Smooth muscle cell (in vitro differentiated cells): ENCODE measurements around the gene STT3A. TPM values are rescaled to one million over a fixed set of nuclear protein-coding genes. Genes with fewer than 3 reads are reported as not detected.

ENCODE experiments used
- DNase-seq: peaks from one replicate; lab custom pipeline; 2025; ENCODE audit not compliant: unreplicated experiment; lab: John Stamatoyannopoulos, UW
- H2AFZ ChIP-seq: fragments of 200-600 bp; sonication (generic); 2 replicates; pipeline ENCODE4 v1.6.0; 2016; ENCODE audit warnings: antibody characterized with exemption, low read depth, mild to moderate bottlenecking
- H3F3A ChIP-seq: fragments of 200-600 bp; sonication (generic); 2 replicates; pipeline ENCODE4 v1.6.0; 2017; ENCODE audit warnings: antibody characterized with exemption, low read depth
- H3K27ac ChIP-seq: fragments of 200-600 bp; sonication (generic); 2 replicates; pipeline ENCODE4 v1.5.1; 2016; ENCODE audit warnings: low read depth, mild to moderate bottlenecking
- H3K27me3 ChIP-seq: fragments of 200-600 bp; sonication (generic); 2 replicates; pipeline ENCODE4 v1.6.1; 2016; ENCODE audit warnings: low read depth, mild to moderate bottlenecking
- H3K36me3 ChIP-seq: fragments of 200-600 bp; sonication (generic); 2 replicates; pipeline ENCODE4 v1.5.1; 2016; ENCODE audit warnings: low read depth
- H3K4me1 ChIP-seq: fragments of 200-600 bp; sonication (generic); 2 replicates; pipeline ENCODE4 v1.5.1; 2016; ENCODE audit warnings: low read depth
- H3K4me2 ChIP-seq: fragments of 200-600 bp; sonication (generic); 2 replicates; pipeline ENCODE4 v1.6.0; 2016; ENCODE audit warnings: mild to moderate bottlenecking
- H3K4me3 ChIP-seq: fragments of 200-600 bp; sonication (generic); 2 replicates; pipeline ENCODE4 v1.5.1; 2016; ENCODE audit warnings: mild to moderate bottlenecking
- H3K79me2 ChIP-seq: fragments of 200-600 bp; sonication (generic); 2 replicates; pipeline ENCODE4 v1.6.0; 2016; ENCODE audit warnings: low read depth, mild to moderate bottlenecking
- H3K9ac ChIP-seq: fragments of 200-600 bp; sonication (generic); 2 replicates; pipeline ENCODE4 v1.6.0; 2016; ENCODE audit warnings: low read depth
- H3K9me3 ChIP-seq: fragments of 200-600 bp; sonication (generic); replicated peaks from 2 replicates; pipeline ENCODE4 v1.5.1; 2016; ENCODE audit warnings: low read depth
- H4K20me1 ChIP-seq: fragments of 200-600 bp; sonication (generic); 2 replicates; pipeline ENCODE4 v1.6.0; 2016; ENCODE audit warnings: low read depth
- WGBS: methylation state at CpG from one replicate; pipeline ENCODE4 v1.1.7; 2016; ENCODE audit warnings: low lambda C conversion rate; 5-methylcytosine and 5-hydroxymethylcytosine counted together
- polyA plus RNA-seq: library from polyadenylated mRNA; unstranded; fragments of >200 nt; fragmentation: Nextera tagmentation; extraction: Ambion mirVana; gene quantifications from 2 replicates; pipeline ENCODE4 v1.2.1, GENCODE V29; 2016
- total RNA-seq: library from RNA; depleted of rRNA; stranded (reverse); fragments of >200 nt; gene quantifications from 2 replicates; pipeline ENCODE4 v1.2.3, GENCODE V29; 2014
- TF ChIP-seq, protein P1 (sequence below): fragments of 200-600 bp; sonication (generic); IDR thresholded peaks from 2 replicates; pipeline ENCODE4 v1.5.1; 2017; ENCODE audit warnings: borderline replicate concordance, mild to moderate bottlenecking, antibody characterized with exemption; ENCODE audit not compliant: insufficient read depth, poor library complexity, severe bottlenecking

Gene STT3A
- total and polyA plus RNA-seq, 2 experiments from 2014 or later: 216 to 241 TPM

DNA sequence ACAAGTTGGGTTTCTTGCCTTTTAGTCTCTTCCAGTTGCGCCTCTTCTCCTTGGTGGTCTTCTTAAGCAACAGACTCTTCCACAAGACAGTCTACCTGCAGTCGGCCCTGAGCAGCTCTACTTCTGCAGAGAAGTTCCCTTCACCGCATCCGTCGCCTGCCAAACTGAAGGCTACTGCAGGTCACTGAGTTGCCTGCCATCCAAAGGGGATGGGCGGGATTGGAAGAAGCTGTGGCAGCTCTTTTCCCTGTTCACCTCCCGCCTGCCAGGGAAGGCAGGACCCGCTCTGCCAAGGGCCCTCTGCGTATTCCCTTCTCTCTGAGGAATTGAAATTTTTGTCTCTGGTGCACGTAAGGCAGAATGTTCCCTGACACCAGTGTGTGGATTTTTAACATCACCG lies 9.2 kb upstream of the STT3A start:
- H3K36me3 ChIP-seq: peaks cover 21% of the 10 kb centered on the region
- H2AFZ ChIP-seq: no peak overlapping the region
- H3K4me2 ChIP-seq: no peak overlapping the region
- no peak overlapping the region for H3K9ac ChIP-seq
- H3K79me2 ChIP-seq: no peaks in the 10 kb centered on the region
- DNase-seq: no peak
- no peaks in the 10 kb centered on the region for H4K20me1 ChIP-seq
- no peaks in the 10 kb centered on the region for H3K9me3 ChIP-seq
- H3K4me1 ChIP-seq: no peaks in the 10 kb centered on the region
- H3K27me3 ChIP-seq: no peaks in the 10 kb centered on the region
- no peak overlapping the region for H3K27ac ChIP-seq
- H3F3A ChIP-seq: no peaks in the 10 kb centered on the region
- H3K4me3 ChIP-seq: no peak overlapping the region
- TF ChIP-seq, protein P1, sequence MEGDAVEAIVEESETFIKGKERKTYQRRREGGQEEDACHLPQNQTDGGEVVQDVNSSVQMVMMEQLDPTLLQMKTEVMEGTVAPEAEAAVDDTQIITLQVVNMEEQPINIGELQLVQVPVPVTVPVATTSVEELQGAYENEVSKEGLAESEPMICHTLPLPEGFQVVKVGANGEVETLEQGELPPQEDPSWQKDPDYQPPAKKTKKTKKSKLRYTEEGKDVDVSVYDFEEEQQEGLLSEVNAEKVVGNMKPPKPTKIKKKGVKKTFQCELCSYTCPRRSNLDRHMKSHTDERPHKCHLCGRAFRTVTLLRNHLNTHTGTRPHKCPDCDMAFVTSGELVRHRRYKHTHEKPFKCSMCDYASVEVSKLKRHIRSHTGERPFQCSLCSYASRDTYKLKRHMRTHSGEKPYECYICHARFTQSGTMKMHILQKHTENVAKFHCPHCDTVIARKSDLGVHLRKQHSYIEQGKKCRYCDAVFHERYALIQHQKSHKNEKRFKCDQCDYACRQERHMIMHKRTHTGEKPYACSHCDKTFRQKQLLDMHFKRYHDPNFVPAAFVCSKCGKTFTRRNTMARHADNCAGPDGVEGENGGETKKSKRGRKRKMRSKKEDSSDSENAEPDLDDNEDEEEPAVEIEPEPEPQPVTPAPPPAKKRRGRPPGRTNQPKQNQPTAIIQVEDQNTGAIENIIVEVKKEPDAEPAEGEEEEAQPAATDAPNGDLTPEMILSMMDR: no peak
- WGBS: 95% methylated on average over 11 of the region's 11 CpGs

DNA sequence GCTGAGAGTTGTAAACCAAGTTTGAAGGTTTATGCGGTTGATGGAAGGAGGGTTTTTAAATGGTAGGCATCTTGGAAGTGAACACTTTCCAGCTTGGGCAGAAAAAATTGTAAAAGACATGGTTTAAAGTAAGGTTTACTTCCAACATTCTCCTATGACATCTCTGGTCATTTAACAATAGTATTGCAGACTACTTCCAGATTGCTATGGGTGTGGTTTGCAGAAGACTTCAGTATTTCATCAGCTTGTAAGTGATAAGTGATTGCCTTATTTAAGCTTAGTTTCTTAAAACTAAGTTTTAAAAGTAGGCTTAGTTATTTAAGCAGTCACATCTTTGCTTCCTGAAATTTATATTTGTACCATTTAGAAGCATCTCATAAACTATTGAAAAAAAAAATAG lies 7.2 kb upstream of the STT3A start:
- Histone ChIP-seq H3K27ac (no peak overlapping the region), H3K9me3 (no peaks in the 10 kb centered on the region), H3K79me2 (no peaks in the 10 kb centered on the region), H2AFZ (no peak overlapping the region), H3K4me1 (no peaks in the 10 kb centered on the region), H3K4me3 (no peak overlapping the region), H3K27me3 (no peaks in the 10 kb centered on the region), H3K4me2 (no peak overlapping the region), H3F3A (no peaks in the 10 kb centered on the region), H4K20me1 (no peaks in the 10 kb centered on the region), H3K36me3 (peaks cover 3% of the 10 kb centered on the region), H3K9ac (no peak overlapping the region)
- 100% methylated on average over 1 of the region's 1 CpG for WGBS
- TF ChIP-seq, protein P1: no peak
- DNase-seq: no peak

DNA sequence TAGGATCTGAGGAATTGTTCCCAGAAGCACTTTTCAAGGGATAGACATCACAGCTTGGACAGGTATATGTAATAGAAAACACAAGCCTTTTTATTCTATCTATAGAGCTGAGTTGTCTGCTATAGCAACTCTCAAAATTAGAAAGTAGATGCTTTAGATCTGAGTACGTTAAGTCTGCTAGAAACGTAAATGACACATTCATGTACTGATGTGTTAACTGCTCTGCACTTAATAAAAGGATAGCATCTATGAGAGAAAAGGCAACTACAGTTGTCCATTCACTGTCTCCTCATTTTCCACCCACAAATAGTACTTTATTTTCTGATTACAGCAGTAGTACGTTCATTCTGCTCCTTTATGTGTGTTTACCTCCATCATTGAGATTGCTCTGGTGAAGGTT lies 6.0 kb upstream of the STT3A start:
- no peak overlapping the region for H2AFZ ChIP-seq
- H3K9ac ChIP-seq: no peak overlapping the region
- TF ChIP-seq, protein P1: no peak
- no peak overlapping the region for H3K27ac ChIP-seq
- H3K36me3 ChIP-seq: no peaks in the 10 kb centered on the region
- no peaks in the 10 kb centered on the region for H3F3A ChIP-seq
- H3K4me1 ChIP-seq: peaks cover 4% of the 10 kb centered on the region
- H3K79me2 ChIP-seq: peaks cover 6% of the 10 kb centered on the region
- no peaks in the 10 kb centered on the region for H4K20me1 ChIP-seq
- 96% methylated on average over 3 of the region's 3 CpGs for WGBS
- no peak for DNase-seq
- no peak overlapping the region for H3K4me2 ChIP-seq
- H3K4me3 ChIP-seq: no peak overlapping the region
- no peaks in the 10 kb centered on the region for H3K9me3 ChIP-seq
- no peaks in the 10 kb centered on the region for H3K27me3 ChIP-seq

DNA sequence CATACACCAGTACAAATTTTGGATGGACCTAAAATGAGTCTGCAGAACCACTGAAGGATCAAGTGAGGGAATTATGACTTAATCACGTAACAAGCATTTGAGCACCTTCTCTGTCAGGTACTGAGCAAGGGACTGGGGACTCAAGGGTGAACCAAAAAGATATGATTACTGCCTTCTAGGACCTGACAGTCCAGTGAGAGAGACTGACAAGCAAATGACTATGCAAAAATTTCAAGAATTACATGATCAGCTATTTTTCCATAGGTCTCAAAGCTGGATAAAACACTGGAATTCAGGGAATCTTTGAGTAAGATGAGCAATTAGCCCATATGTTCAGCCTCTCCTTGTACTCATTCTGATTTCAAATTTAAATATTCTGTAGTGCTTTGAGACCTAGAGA lies 5.2 kb upstream of the STT3A start:
- Histone ChIP-seq H3K4me2 (no peak overlapping the region), H4K20me1 (no peaks in the 10 kb centered on the region)
- WGBS: 100% methylated on average over 1 of the region's 1 CpG

More for the DNA sequence above, 5.2 kb upstream of the STT3A start:
- no peak for DNase-seq
- TF ChIP-seq, protein P1: no peak
- H3K27ac ChIP-seq: no peak overlapping the region
- H2AFZ ChIP-seq: no peak overlapping the region
- H3K9ac ChIP-seq: no peak overlapping the region
- peaks cover 4% of the 10 kb centered on the region for H3K4me1 ChIP-seq
- H3K9me3 ChIP-seq: no peaks in the 10 kb centered on the region
- H3K4me3 ChIP-seq: no peak overlapping the region
- no peaks in the 10 kb centered on the region for H3K27me3 ChIP-seq
- H3K79me2 ChIP-seq: peaks cover 6% of the 10 kb centered on the region
- H3F3A ChIP-seq: no peaks in the 10 kb centered on the region
- H3K36me3 ChIP-seq: no peaks in the 10 kb centered on the region
